Mesodermal cell (in vitro differentiated cells): ENCODE data around the gene PTPN18.
A peak's percentile ranks its signal among the peaks of the same experiment; 100 is the strongest.

Experiments used
- H3K27ac ChIP-seq: 2 replicates; pipeline ENCODE4 v1.7.0; 2013; ENCODE audit warnings: mild to moderate bottlenecking, low read depth, low read length, moderate library complexity; ENCODE audit not compliant: severe bottlenecking
- H3K36me3 ChIP-seq: 2 replicates; pipeline ENCODE4 v1.7.1; 2013; ENCODE audit warnings: mild to moderate bottlenecking, low read length, moderate library complexity; ENCODE audit not compliant: control insufficient read depth, insufficient read depth
- H3K4me1 ChIP-seq: one replicate; pipeline ENCODE4 v1.7.1; 2013; ENCODE audit warnings: mild to moderate bottlenecking, low read length; ENCODE audit not compliant: insufficient read depth, control insufficient read depth, poor library complexity, severe bottlenecking
- H3K4me3 ChIP-seq: 2 replicates; pipeline ENCODE4 v1.7.0; 2013; ENCODE audit warnings: low read length, control low read depth, mild to moderate bottlenecking; ENCODE audit not compliant: insufficient read depth, poor library complexity, severe bottlenecking; ENCODE audit errors: extremely low read depth
- H3K9me3 ChIP-seq: 2 replicates; pipeline ENCODE4 v1.7.1; 2013; ENCODE audit warnings: mild to moderate bottlenecking, low read length, moderate library complexity; ENCODE audit not compliant: control insufficient read depth
- WGBS, 2 experiments: methylation state at CpG; one replicate each; pipeline ENCODE4 v1.1.5; 2013; ENCODE audit warnings: missing lambda C conversion rate in 2 of 2; ENCODE audit not compliant: insufficient coverage in 2 of 2; 5-methylcytosine and 5-hydroxymethylcytosine counted together

Gene PTPN18

GRCh38 chr2:130385709-130386108 is 29.9 kb downstream of the PTPN18 start:
- Histone ChIP-seq H3K4me3 (no peak overlapping the region), H3K9me3 (no peaks in the 10 kb centered on the region), H3K36me3 (no peaks in the 10 kb centered on the region), H3K4me1 (no peaks in the 10 kb centered on the region), H3K27ac (no peak overlapping the region)
- 83 to 92% methylated on average over 3 of the region's 3 CpGs for WGBS, 2 experiments

GRCh38 chr2:130387071-130387400 is 31.2 kb downstream of the PTPN18 start:
- Histone ChIP-seq H3K36me3 (no peaks in the 10 kb centered on the region), H3K4me3 (no peak overlapping the region), H3K9me3 (no peaks in the 10 kb centered on the region), H3K27ac (no peak overlapping the region), H3K4me1 (no peaks in the 10 kb centered on the region)
- WGBS, 2 experiments, result 85% methylated on average over 2 of the region's 4 CpGs; no CpG with 5 or more reads in 1 of the 2 experiments

- no peaks in the 10 kb centered on the region for H3K9me3 ChIP-seq
- H3K27ac ChIP-seq, result no peak overlapping the region
- no peaks in the 10 kb centered on the region for H3K36me3 ChIP-seq
- H3K4me1 ChIP-seq, result no peaks in the 10 kb centered on the region
- WGBS, 2 experiments, result 50 to 60% methylated on average over 2 of the region's 4 CpGs
- H3K4me3 ChIP-seq, result no peak overlapping the region
Measured at GRCh38 chr2:130387804-130388203, 31.9 kb downstream of the PTPN18 start.

- no peak overlapping the region for H3K4me3 ChIP-seq
Measured at GRCh38 chr2:130388221-130388907, 32.5 kb downstream of the PTPN18 start.

GRCh38 chr2:130389358-130389757 is 33.5 kb downstream of the PTPN18 start:
- WGBS, 2 experiments, result 96 to 97% methylated on average over 5 to 6 of the region's 6 CpGs
- no peaks in the 10 kb centered on the region for H3K36me3 ChIP-seq
- H3K27ac ChIP-seq, result no peak overlapping the region
- no peaks in the 10 kb centered on the region for H3K9me3 ChIP-seq
- H3K4me1 ChIP-seq, result peaks cover 4% of the 10 kb centered on the region
- H3K4me3 ChIP-seq, result no peak overlapping the region

More at GRCh38 chr2:130388221-130388907, 32.5 kb downstream of the PTPN18 start:
- Histone ChIP-seq H3K9me3 (no peaks in the 10 kb centered on the region), H3K27ac (no peak overlapping the region), H3K36me3 (no peaks in the 10 kb centered on the region), H3K4me1 (no peaks in the 10 kb centered on the region)
- WGBS, 2 experiments, result 86 to 95% methylated on average over 5 to 8 of the region's 8 CpGs

- no peak overlapping the region for H3K4me3 ChIP-seq
- H3K9me3 ChIP-seq, result no peaks in the 10 kb centered on the region
- H3K4me1 ChIP-seq, result peaks cover 4% of the 10 kb centered on the region
- 90% methylated on average over 2 of the region's 3 CpGs; no CpG with 5 or more reads in 1 of the 2 experiments for WGBS, 2 experiments
- no peak overlapping the region for H3K27ac ChIP-seq
- no peaks in the 10 kb centered on the region for H3K36me3 ChIP-seq
Measured at GRCh38 chr2:130389783-130390182, 33.9 kb downstream of the PTPN18 start.

- no peaks in the 10 kb centered on the region for H3K36me3 ChIP-seq
- peaks cover 4% of the 10 kb centered on the region for H3K4me1 ChIP-seq
- WGBS, 2 experiments, result 69 to 80% methylated on average over 13 to 15 of the region's 16 CpGs
- peak overlapping the region; percentile 65 for H3K4me3 ChIP-seq
- H3K27ac ChIP-seq, result no peak overlapping the region
- no peaks in the 10 kb centered on the region for H3K9me3 ChIP-seq
Measured at GRCh38 chr2:130390460-130391057, 34.7 kb downstream of the PTPN18 start.

- H3K27ac ChIP-seq, result peak overlapping the region; percentile 25
- 6 to 12% methylated on average over 47 to 55 of the region's 59 CpGs for WGBS, 2 experiments
- peaks cover 4% of the 10 kb centered on the region for H3K4me1 ChIP-seq
- no peaks in the 10 kb centered on the region for H3K36me3 ChIP-seq
- peak overlapping the region; percentile 65 for H3K4me3 ChIP-seq
- no peaks in the 10 kb centered on the region for H3K9me3 ChIP-seq
Measured at GRCh38 chr2:130391058-130391871, 35.4 kb downstream of the PTPN18 start.

- Histone ChIP-seq H3K27ac (peak overlapping the region; percentile 25), H3K4me3 (peak overlapping the region; percentile 65), H3K9me3 (no peaks in the 10 kb centered on the region), H3K4me1 (peaks cover 4% of the 10 kb centered on the region), H3K36me3 (no peaks in the 10 kb centered on the region)
- WGBS, 2 experiments, result 31 to 38% methylated on average over 12 to 13 of the region's 17 CpGs
Measured at GRCh38 chr2:130391872-130392670, 36.2 kb downstream of the PTPN18 start.

- Histone ChIP-seq H3K4me3 (no peak overlapping the region), H3K27ac (no peak overlapping the region), H3K4me1 (peaks cover 4% of the 10 kb centered on the region), H3K9me3 (no peaks in the 10 kb centered on the region), H3K36me3 (no peaks in the 10 kb centered on the region)
- WGBS, 2 experiments, result 73 to 76% methylated on average over 4 to 5 of the region's 7 CpGs
Measured at GRCh38 chr2:130393318-130393910, 37.6 kb downstream of the PTPN18 start.
